ENCODE results near the gene HSP90AA1. TPM values are rescaled to one million over a fixed set of nuclear protein-coding genes. Genes with fewer than 3 reads are reported as not detected.
"Not testable (repeated sequence)": the region's sequence is repeated elsewhere in the genome, so short reads cannot be mapped to it uniquely, and the experiment has no call there.

Gene HSP90AA1
- total RNA-seq, 2 donors from 2014 or later: 357 to 1,349 TPM

- peak; percentile 50 for DNase-seq
- H3K9me3 ChIP-seq: no peaks in the 10 kb centered on the region
These were observed 716 bp downstream of the HSP90AA1 start for GRCh38 chr14:102085948-102086708.

DNA sequence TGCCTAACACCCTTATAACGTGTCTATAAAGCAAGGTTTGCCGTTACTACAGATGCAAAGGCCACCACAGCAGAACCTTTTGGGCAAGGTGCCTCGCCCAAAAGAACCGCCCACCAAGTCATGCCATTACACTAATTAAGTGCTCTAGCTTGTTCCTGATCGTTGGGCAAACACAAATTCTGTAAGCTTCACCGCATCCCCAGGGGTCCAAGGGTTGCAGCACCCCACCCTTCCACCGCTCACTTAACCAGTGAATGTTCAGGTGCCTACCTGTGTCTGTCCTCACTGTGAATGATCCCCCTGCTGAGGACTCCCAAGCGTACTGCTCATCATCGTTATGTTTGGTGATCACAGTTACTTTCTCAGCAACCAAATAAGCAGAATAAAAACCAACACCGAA is 1.4 kb downstream of the HSP90AA1 start:
- Histone ChIP-seq H3K27ac (peak overlapping the region; percentile 99), H3K9me3 (no peaks in the 10 kb centered on the region), H3K9ac (ENCODE audit: low read depth in 2 of 2, low read length in 2 of 2) (peak overlapping the region; percentile 78 to 99), H3K4me1 (peaks cover 12% of the 10 kb centered on the region), H3K4me3 (peak overlapping the region; percentile 67), H3K36me3 (peaks cover 21% of the 10 kb centered on the region), H3K27me3 (no peaks in the 10 kb centered on the region)
- DNase-seq: peak; percentile 39
- intact Hi-C loops (cut with DNase I): no loop called here
- TF ChIP-seq, protein P1, sequence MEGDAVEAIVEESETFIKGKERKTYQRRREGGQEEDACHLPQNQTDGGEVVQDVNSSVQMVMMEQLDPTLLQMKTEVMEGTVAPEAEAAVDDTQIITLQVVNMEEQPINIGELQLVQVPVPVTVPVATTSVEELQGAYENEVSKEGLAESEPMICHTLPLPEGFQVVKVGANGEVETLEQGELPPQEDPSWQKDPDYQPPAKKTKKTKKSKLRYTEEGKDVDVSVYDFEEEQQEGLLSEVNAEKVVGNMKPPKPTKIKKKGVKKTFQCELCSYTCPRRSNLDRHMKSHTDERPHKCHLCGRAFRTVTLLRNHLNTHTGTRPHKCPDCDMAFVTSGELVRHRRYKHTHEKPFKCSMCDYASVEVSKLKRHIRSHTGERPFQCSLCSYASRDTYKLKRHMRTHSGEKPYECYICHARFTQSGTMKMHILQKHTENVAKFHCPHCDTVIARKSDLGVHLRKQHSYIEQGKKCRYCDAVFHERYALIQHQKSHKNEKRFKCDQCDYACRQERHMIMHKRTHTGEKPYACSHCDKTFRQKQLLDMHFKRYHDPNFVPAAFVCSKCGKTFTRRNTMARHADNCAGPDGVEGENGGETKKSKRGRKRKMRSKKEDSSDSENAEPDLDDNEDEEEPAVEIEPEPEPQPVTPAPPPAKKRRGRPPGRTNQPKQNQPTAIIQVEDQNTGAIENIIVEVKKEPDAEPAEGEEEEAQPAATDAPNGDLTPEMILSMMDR (IDR thresholded peaks at IDR 0.05): no peak

More at GRCh38 chr14:102085948-102086708, 716 bp downstream of the HSP90AA1 start:
- peaks cover 21% of the 10 kb centered on the region for H3K36me3 ChIP-seq
- no peaks in the 10 kb centered on the region for H3K27me3 ChIP-seq
- peaks cover 12% of the 10 kb centered on the region for H3K4me1 ChIP-seq
- H3K9ac ChIP-seq (ENCODE audit: low read depth in 2 of 2, low read length in 2 of 2): peak overlapping the region; percentile 78 to 99
- intact Hi-C loops (cut with DNase I): no loop called here
- peak overlapping the region; percentile 67 for H3K4me3 ChIP-seq
- TF ChIP-seq, protein P1 (IDR thresholded peaks at IDR 0.05): no peak
- peak overlapping the region; percentile 99 for H3K27ac ChIP-seq

- DNase-seq: no peak
- TF ChIP-seq, protein P1 (IDR thresholded peaks at IDR 0.05): no peak
- Histone ChIP-seq H3K27ac (no peak overlapping the region), H3K9ac (ENCODE audit: low read depth in 2 of 2, low read length in 2 of 2) (peak overlapping the region; percentile 7 to 99), H3K27me3 (no peaks in the 10 kb centered on the region), H3K4me1 (peaks cover 12% of the 10 kb centered on the region), H3K4me3 (peak overlapping the region; percentile 67), H3K9me3 (no peaks in the 10 kb centered on the region), H3K36me3 (peaks cover 21% of the 10 kb centered on the region)
- intact Hi-C loops (cut with DNase I): no loop called here
These were observed 1.9 kb downstream of the HSP90AA1 start for GRCh38 chr14:102084931-102085330.

- H3K4me3 ChIP-seq; intact Hi-C loops (cut with DNase I); H3K9me3 ChIP-seq; H3K27me3 ChIP-seq; DNase-seq; H3K9ac ChIP-seq (ENCODE audit: low read depth in 2 of 2, low read length in 2 of 2); H3K27ac ChIP-seq: not testable (repeated sequence)
- Histone ChIP-seq H3K36me3 (peaks cover 21% of the 10 kb centered on the region), H3K4me1 (peaks cover 12% of the 10 kb centered on the region)
These were observed 2.3 kb downstream of the HSP90AA1 start for GRCh38 chr14:102084522-102084921.

DNA sequence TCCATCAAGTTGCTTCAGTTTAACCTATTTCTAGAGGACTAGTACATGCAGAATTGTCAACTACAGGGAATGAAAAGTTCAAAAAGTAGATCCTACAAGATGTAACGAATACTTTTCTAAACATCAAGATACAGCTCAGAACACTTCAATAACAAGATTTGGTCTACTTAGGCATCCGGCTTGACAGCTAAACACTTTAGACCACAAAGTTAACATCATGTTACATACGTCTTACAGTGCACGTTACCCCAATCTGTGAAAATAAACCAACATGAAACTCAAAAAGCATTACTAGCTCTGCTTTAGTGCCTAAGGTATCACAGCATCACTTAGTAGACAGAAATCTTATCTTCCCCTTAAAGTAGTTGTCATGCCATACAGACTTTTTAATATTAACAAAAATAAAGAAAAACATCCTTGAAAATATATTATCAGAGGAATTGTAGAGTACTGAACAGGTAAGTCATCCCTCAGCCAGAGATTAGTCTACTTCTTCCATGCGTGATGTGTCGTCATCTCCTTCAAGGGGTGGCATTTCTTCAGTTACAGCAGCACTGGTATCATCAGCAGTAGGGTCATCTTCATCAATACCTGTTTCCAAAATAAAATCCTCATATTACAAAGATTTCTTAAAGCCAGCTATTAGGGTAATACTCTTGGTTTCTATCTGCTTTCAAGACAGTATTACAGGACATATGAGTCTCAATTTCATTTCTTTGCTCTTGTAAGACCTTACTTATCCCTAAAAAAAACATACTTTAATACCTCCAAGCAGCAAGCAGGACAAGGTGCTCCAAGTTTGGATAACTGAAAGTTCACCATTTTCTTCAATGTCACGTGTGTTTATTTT is 5.4 kb downstream of the HSP90AA1 start:
- Histone ChIP-seq H3K9ac (ENCODE audit: low read depth in 2 of 2, low read length in 2 of 2) (no peak overlapping the region), H3K27me3 (no peaks in the 10 kb centered on the region), H3K9me3 (no peaks in the 10 kb centered on the region), H3K4me1 (peaks cover 12% of the 10 kb centered on the region), H3K4me3 (no peak overlapping the region), H3K36me3 (peaks cover 21% of the 10 kb centered on the region), H3K27ac (no peak overlapping the region)
- intact Hi-C loops (cut with DNase I): no loop called here
- DNase-seq: no peak
- TF ChIP-seq, protein P1 (IDR thresholded peaks at IDR 0.05): no peak
